ENCODE results near the gene PRDM8.

PRDM8 gene

DNA sequence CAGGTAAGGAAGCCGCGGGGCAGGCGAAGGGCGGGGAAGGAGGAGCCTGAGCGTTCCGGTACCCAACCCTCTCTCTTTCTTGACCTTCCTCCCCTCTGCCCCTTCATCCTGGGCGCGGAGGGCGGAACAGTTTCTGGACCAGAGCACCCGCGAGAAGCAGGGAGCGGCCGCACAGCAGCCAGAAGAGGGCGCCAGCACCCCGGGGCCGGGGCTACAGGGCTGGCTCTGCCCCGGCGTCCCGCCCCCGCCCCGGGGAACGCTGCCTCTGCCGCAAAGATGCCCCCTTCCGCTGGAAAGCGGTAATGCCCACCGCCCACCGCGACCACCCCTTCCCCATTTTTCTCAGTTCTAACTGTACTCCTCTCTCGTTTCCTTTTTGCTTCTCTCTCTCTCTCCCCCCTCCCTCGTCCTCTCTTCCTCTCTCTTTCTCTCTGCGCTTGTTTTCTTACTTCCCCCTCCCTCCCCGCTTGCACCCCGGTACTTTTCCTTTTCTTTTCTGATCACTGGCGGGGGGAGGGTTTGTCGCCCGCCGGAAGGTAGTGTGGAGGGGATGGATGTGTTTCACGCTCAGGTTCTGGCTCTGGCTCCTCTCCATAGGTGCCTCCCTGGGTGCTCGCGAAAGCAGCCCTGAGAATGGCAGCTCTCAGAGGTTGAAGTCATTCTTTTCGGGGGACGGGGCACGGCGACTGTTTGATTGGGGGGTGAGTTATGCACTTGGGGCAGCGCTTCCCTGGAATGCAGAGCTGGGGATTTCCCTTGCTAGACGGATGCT lies 13.1 kb upstream of the PRDM8 start:
- DNase-seq = peak; percentile 86

DNA sequence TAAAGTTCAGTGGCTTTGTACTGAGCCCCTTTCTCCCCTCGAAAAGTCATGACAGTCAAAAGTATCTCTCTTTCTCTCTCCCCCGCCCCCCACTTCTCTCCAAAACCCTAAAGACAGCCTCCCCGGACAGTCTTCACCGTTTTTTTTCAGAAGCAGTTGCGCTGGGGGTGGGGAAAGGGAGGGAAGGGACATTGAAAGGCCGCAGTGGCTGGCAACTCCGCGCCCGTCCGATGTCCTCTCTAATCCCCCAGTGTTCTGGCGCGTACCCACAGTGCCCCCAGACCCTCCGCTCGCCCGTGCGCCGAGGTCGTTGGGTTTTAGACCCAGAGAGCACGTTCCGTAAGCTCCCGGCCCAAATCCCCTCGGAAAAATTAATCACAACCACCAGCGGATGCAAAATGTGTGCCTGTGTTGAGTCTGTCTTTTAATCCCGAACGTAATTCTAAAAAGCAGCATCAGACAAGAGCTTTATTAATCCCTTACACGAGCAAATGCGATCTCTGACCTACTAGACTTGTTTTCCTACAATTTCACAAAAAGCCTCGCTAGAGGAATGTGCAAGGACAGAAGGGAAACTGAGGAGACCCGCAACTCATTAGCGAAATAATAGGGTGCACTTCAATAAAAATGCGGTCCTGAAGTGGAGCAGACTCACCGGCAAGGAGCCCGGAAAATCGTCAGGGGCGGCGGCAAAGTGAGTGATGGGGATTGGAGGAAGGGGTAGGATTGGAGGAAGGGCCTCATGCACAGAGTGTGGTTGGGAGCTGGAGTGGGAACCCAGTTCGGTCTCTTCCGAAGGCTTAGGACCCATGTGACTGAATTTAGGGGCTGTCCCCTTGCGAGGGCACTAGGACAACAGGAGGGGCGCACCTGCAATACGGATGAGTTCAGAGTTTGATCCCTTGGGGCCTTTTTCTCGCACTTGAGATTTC lies 12.2 kb upstream of the PRDM8 start:
- DNase-seq = peak; percentile 12

- DNase-seq = no peak
Observed at GRCh38 chr4:80185787-80186548, 11.3 kb upstream of the PRDM8 start.

DNA sequence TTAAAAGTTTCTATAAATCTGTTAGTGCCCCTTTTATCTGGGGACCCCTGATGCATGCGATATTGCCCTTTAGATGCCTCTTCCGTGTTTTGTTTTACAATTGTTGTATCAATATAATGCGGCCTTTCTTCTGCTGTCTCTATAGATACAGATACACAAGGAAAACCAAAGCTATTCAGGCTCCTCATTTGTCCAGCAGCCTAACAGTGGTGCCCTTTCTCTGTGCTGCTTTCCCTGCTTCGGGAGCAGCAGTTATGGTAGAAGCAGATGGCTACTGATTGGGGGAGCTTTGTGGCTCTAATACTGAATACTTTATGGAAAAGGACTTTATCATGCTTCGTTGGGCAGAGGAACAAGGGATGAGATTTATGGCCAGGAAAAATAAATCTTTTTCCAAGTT lies 10.6 kb upstream of the PRDM8 start:
- no peak for DNase-seq

GRCh38 chr4:80187677-80188076 lies 9.6 kb upstream of the PRDM8 start:
- no peak for DNase-seq

GRCh38 chr4:80188457-80188800 lies 8.9 kb upstream of the PRDM8 start:
- no peak for DNase-seq

DNA sequence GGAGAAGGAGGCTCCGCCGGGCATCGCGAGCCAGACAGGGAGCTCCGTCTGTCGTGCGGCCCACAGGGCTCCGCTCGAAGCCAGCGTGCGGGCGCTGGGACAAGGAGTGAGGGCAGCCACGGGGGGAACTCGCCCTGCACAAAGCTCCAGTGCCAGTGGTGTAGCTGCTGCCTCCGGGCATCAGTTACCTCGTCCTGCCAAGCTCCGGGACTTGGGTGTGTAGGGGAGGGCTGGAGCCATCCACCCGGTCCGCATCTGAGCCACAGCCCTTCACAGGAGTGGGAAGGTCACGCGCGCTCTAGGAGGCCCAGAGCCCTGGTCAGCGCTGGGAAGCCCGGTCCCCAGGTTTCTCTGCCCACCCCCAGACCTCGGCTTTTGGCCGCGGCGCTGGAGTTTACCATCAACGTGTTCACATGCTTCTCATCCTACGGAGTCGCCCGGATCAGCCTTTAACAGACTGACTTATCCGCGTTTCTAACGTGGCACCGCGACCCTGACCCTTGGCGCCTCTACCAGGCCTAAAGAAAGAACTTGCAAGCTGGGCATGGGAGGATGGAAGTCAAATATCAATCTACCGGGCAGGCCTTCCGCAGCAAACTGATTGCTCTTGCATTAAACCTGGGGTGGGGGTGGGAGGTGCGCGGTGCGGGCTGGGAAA lies 8.4 kb upstream of the PRDM8 start:
- no peak for DNase-seq

GRCh38 chr4:80189581-80189955 lies 7.7 kb upstream of the PRDM8 start:
- no peak for DNase-seq

DNA sequence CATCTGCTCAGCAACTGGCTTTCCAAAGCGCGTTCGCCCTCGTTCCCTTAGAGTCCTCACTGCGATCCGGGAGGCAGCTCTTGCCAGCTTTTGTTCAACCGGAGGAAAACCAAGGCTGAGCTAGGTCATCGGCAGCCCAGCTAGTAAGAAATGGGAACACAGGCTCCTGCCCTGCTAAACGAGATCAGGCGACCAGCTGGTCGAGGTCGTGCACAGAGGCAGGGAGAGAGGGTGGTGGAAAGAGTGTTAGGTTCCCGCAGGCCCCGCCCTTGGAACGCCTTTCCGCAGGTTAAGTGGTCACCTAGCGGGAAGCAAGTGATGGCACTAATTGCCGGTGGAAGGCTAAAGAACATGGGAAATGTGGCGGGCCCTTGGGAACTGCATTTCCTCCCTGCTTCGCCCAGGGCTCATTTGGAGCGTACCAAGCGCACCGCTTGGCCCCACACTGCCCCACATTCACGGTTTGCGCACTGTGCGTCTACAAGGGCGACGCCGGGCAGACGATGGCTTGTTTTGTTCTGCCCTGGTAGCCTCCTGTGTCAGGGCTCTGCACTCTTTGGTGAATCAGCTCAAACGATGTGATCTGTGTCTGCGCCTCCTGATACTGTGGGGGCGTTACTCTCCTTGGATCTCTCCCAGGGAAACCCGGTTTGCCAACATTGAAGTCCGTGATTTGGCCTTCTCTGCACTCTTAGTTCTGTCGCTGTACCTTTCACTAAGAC lies 7.2 kb upstream of the PRDM8 start:
- no peak for DNase-seq

- no peak for DNase-seq
Observed at GRCh38 chr4:80192252-80192866, 4.9 kb upstream of the PRDM8 start.

DNA sequence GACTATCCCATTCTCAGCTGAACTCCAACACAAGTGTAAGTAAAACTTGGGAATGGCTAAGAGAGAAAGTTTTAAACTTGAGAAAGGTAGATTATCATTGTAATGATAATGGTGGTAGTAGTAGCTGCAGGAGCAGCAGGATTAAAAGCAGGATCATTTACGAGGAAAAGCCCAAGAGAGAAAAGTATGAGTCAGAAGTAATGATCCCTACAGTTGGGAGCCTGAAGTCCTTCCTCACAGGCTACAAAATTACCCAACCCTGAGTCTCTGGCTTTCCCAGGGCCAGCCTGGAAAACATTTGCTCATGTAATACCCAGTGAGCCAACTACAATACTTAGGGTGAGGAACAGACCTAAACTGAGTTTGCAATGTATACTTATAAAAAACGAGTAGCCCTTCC lies 4.4 kb upstream of the PRDM8 start:
- peak; percentile 70 for DNase-seq

GRCh38 chr4:80195441-80196140 lies 1.7 kb upstream of the PRDM8 start:
- DNase-seq = no peak

GRCh38 chr4:80196259-80196921 lies 913 bp upstream of the PRDM8 start:
- no peak for DNase-seq

DNA sequence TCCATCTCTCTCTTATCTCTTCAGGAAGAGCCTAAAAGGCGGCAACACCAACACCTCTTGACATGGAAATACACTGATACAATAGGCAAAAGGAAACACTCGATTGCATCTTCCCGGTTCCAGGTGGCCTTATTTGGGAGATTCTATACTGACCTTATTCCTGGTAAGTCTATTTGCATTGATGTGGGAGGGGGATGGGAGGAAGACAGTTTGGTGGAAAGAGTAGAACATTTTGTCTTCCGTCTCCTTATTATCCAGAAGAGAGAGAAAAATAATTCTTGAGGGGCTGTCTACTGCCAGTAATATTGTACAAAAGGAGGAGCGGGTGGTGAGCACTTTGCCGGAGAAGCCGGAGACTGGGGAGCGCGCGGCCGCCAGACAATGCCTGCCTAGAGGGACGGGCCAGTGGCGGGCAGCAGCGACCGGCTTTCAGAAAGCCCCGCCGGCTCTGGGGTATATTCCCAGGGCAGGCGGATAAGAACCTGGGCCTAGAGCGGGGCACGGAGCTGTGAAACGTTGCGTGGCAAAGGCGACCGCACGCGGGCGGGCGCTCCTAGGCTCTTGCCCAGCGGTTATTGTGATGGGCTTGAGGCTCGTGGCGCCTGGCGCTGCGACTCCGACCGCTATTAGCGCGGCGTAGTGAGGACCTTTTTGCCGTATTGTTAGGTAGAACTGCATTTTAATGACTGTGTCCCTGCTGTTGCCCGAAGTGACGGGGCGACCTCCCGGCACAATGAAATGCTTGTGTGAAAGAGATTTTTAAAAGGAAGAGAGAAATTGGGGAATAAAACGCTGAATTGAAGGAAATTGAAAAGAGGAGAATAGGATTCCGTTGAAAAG lies 518 bp downstream of the PRDM8 start:
- DNase-seq = peak; percentile 11

- DNase-seq = no peak
Observed at GRCh38 chr4:80198441-80198837, 1.1 kb downstream of the PRDM8 start.

GRCh38 chr4:80199004-80199560 lies 1.8 kb downstream of the PRDM8 start:
- no peak for DNase-seq

- no peak for DNase-seq
Observed at GRCh38 chr4:80199947-80200346, 2.6 kb downstream of the PRDM8 start.

DNA sequence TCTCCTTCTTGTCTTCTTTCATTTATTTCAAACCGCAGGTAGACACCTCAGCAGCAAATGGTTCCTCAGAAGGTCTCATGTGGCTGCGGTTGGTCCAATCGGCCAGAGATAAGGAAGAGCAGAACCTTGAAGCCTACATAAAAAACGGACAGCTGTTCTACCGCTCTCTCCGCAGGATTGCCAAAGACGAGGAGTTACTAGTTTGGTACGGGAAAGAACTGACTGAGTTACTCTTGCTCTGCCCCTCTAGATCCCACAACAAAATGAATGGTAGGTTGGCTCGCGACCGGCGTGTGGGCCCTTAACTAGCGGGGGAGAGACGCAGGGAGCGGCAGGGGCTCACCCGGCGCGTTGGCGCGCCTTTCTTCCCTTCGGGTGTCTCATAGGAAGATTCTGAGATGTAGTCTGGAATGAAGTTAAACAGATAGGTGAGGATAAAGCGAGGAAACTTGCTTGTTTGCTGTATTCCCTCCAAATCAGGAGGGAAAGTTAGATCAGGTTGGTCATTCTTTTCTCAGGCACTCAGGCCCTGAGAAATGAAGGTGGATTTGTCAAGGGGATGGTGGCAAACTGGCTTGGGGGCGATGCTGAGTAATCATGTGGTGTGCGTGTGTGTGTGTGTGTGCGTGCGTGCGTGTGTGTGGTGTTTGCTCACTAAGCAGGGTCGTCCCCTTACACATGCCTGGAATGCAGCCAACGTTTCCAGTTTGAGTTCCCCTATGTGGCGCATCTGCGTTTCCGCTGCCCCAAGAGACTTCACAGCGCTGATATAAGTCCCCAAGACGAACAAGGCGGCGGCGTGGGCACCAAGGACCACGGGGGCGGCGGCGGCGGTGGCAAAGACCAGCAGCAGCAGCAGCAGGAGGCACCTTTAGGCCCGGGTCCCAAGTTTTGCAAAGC lies 4.2 kb downstream of the PRDM8 start:
- peak; percentile 61 for DNase-seq

All from EL (cell line).